ENCODE measurements around the gene CLIC4.
"Not testable (repeated sequence)": the region's sequence is repeated elsewhere in the genome, so short reads cannot be mapped to it uniquely, and the experiment has no call there.

Gene CLIC4

GRCh38 chr1:24744911-24745710 lies at the start of gene CLIC4:
Gene CLIC4 (plus strand): TSS chr1:24745447. CDS start chr1:24745554, 107 bp downstream.
- DNase-seq = peak; percentile 98 to 99 (median 99)

- DNase-seq = no peak
These were observed 49.0 kb upstream of the CLIC4 start for GRCh38 chr1:24696041-24696755.

GRCh38 chr1:24696756-24697330 lies 48.4 kb upstream of the CLIC4 start:
- DNase-seq = no peak

- DNase-seq = not testable (repeated sequence)
These were observed 47.7 kb upstream of the CLIC4 start for GRCh38 chr1:24697453-24698001.

GRCh38 chr1:24698326-24698725 lies 46.9 kb upstream of the CLIC4 start:
- not testable (repeated sequence) for DNase-seq

- peak in 1 of 3 experiments; percentile 48 for DNase-seq
These were observed 45.6 kb upstream of the CLIC4 start for GRCh38 chr1:24699628-24700027.

GRCh38 chr1:24702511-24703293 lies 42.5 kb upstream of the CLIC4 start:
- peak in 1 of 3 experiments; percentile 29 for DNase-seq

- peak; percentile 53 to 83 (median 77) for DNase-seq
These were observed 40.6 kb upstream of the CLIC4 start for GRCh38 chr1:24704411-24705259.

- peak; percentile 92 to 97 (median 94) for DNase-seq
These were observed 39.8 kb upstream of the CLIC4 start for GRCh38 chr1:24705260-24706073.

- not testable (repeated sequence) for DNase-seq
These were observed 39.2 kb upstream of the CLIC4 start for GRCh38 chr1:24706074-24706389.

- no peak for DNase-seq
These were observed 37.6 kb upstream of the CLIC4 start for GRCh38 chr1:24707687-24708086.

- DNase-seq = no peak
These were observed 36.3 kb upstream of the CLIC4 start for GRCh38 chr1:24708938-24709337.

- DNase-seq = no peak
These were observed 35.3 kb upstream of the CLIC4 start for GRCh38 chr1:24709791-24710441.

- no peak for DNase-seq
These were observed 33.9 kb upstream of the CLIC4 start for GRCh38 chr1:24711329-24711728.

- DNase-seq = no peak
These were observed 32.1 kb upstream of the CLIC4 start for GRCh38 chr1:24713176-24713575.

- DNase-seq = no peak
These were observed 31.5 kb upstream of the CLIC4 start for GRCh38 chr1:24713736-24714135.

GRCh38 chr1:24714859-24715520 lies 30.3 kb upstream of the CLIC4 start:
- DNase-seq = no peak

GRCh38 chr1:24715658-24716057 lies 29.6 kb upstream of the CLIC4 start:
- DNase-seq = no peak

GRCh38 chr1:24717887-24718650 lies 27.2 kb upstream of the CLIC4 start:
- DNase-seq = no peak

All from NCI-H1417 (cell line).